H1 (cell line): ENCODE results near the gene SSBP3. TPM values are rescaled to one million over a fixed set of nuclear protein-coding genes. Genes with fewer than 3 reads are reported as not detected.

Experiments used
- CTCF ChIA-PET: fragments of 300-600 bp; sonication (Branson Sonifier 250); formaldehyde crosslinking; loops from one replicate; lab custom pipeline; 2021; ENCODE audit not compliant: partially characterized antibody; lab: Charles Lee
- POLR2A ChIA-PET: fragments of 300-600 bp; sonication (Branson Sonifier 250); formaldehyde crosslinking; loops from one replicate; lab custom pipeline; 2021; ENCODE audit warnings: inconsistent platforms; ENCODE audit not compliant: partially characterized antibody; lab: Charles Lee
- DNase-seq, 2 experiments: peaks; one replicate each; pipeline versions ENCODE4 v3.0.0 to v3.0.0-alpha.2; 2010 to 2022; ENCODE audit warnings: low spot score in 2 of 2, low read depth in 1 of 2, mixed read lengths in 1 of 2
- FAIRE-seq: peaks from 2 replicates; lab custom pipeline; 2011; peaks lifted over from hg19 to GRCh38; lab: Jason Lieb, UNC
- H2AFZ ChIP-seq: 2 replicates; pipeline ENCODE4 v1.8.1; 2012; ENCODE audit warnings: low read length, inconsistent platforms
- H2AK5ac ChIP-seq: 2 replicates; pipeline ENCODE4 v1.6.1; 2013; ENCODE audit warnings: low read depth, low read length
- H2BK120ac ChIP-seq: replicated peaks from 2 replicates; pipeline ENCODE3; 2013; ENCODE audit warnings: low read depth, low read length, inconsistent platforms
- H2BK12ac ChIP-seq: 2 replicates; pipeline ENCODE4 v1.6.1; 2013; ENCODE audit warnings: low read depth, low read length
- H2BK15ac ChIP-seq: 2 replicates; pipeline ENCODE4 v1.6.1; 2013; ENCODE audit warnings: low read length
- H2BK20ac ChIP-seq: 2 replicates; pipeline ENCODE4 v1.6.1; 2013; ENCODE audit warnings: low read length
- H2BK5ac ChIP-seq: 2 replicates; pipeline ENCODE4 v1.6.1; 2013; ENCODE audit warnings: low read depth, low read length
- H3K14ac ChIP-seq: 2 replicates; pipeline ENCODE4 v1.6.1; 2013; ENCODE audit warnings: inconsistent platforms; ENCODE audit not compliant: insufficient read length
- H3K18ac ChIP-seq: 2 replicates; pipeline ENCODE4 v1.6.1; 2013; ENCODE audit warnings: low read length; ENCODE audit errors: extremely low read depth
- H3K23ac ChIP-seq: 2 replicates; pipeline ENCODE4 v1.6.1; 2013; ENCODE audit warnings: inconsistent platforms; ENCODE audit not compliant: insufficient read length
- H3K23me2 ChIP-seq: 2 replicates; pipeline ENCODE4 v1.6.1; 2013; ENCODE audit warnings: low read depth, low read length
- H3K27ac ChIP-seq: 2 replicates; pipeline ENCODE4 v1.6.1; 2011; ENCODE audit warnings: low read depth, low read length, inconsistent platforms
- H3K27me3 ChIP-seq, 4 experiments: replicated peaks in 1 of 4; 1 replicate in 1 of 4; 2 replicates in 3 of 4; pipeline versions ENCODE4 v1.6.1 to v1.8.1; 2011 to 2013; ENCODE audit warnings: low read length in 3 of 4, mild to moderate bottlenecking in 3 of 4, inconsistent platforms in 2 of 4, mixed read lengths in 2 of 4, moderate library complexity in 1 of 4; ENCODE audit not compliant: control insufficient read depth in 3 of 4, insufficient read depth in 3 of 4; ENCODE audit errors: extremely low read depth in 1 of 4
- H3K36me3 ChIP-seq, 4 experiments: 2 replicates each; pipeline versions ENCODE4 v1.6.1 to v1.8.1; 2011 to 2013; ENCODE audit warnings: mild to moderate bottlenecking in 4 of 4, low read length in 3 of 4, moderate library complexity in 2 of 4, control low read depth in 1 of 4, inconsistent platforms in 1 of 4; ENCODE audit not compliant: insufficient read depth in 4 of 4, control insufficient read depth in 2 of 4
- H3K4ac ChIP-seq: replicated peaks from 2 replicates; pipeline ENCODE3; 2013; ENCODE audit warnings: low read length, low read depth, mixed read lengths, inconsistent platforms; ENCODE audit not compliant: insufficient read length
- H3K4me1 ChIP-seq, 4 experiments: replicated peaks in 1 of 4; 1 replicate in 1 of 4; 2 replicates in 3 of 4; pipeline versions ENCODE4 v1.6.1 to v1.8.1; 2011 to 2013; ENCODE audit warnings: low read length in 3 of 4, inconsistent platforms in 2 of 4, mixed read lengths in 1 of 4; ENCODE audit not compliant: insufficient read depth in 4 of 4, control insufficient read depth in 3 of 4
- H3K4me2 ChIP-seq, 2 experiments: 2 replicates each; pipeline versions ENCODE4 v1.6.1 to v1.8.1; 2011 to 2013; ENCODE audit warnings: low read depth in 2 of 2, low read length in 2 of 2, control low read depth in 1 of 2, inconsistent platforms in 1 of 2, mild to moderate bottlenecking in 1 of 2; ENCODE audit not compliant: insufficient read depth in 1 of 2
- H3K4me3 ChIP-seq, 4 experiments: fragments of 200-600, 300-600 bp in 1 of 4; sonication (generic), shearing (Covaris generic), sonication (Bioruptor Twin) in 1 of 4; 2 replicates each; pipeline versions ENCODE4 v1.5.1 to v1.8.1; 2011 to 2016; ENCODE audit warnings: low read length in 4 of 4, low read depth in 3 of 4, control low read depth in 2 of 4, inconsistent platforms in 2 of 4, mild to moderate bottlenecking in 2 of 4, mixed read lengths in 1 of 4, moderate library complexity in 1 of 4; ENCODE audit not compliant: insufficient read depth in 2 of 4; ENCODE audit errors: extremely low read depth in 1 of 4
- H3K56ac ChIP-seq: replicated peaks from 2 replicates; pipeline ENCODE3; 2013; ENCODE audit warnings: low read depth, mild to moderate bottlenecking, mixed read lengths, low read length, inconsistent platforms; ENCODE audit not compliant: insufficient read length
- H3K79me1 ChIP-seq: 2 replicates; pipeline ENCODE4 v1.6.1; 2013; ENCODE audit warnings: low read depth, low read length, control low read depth
- H3K79me2 ChIP-seq, 2 experiments: 2 replicates each; pipeline versions ENCODE4 v1.6.1 to v1.8.1; 2012 to 2013; ENCODE audit warnings: low read length in 2 of 2, mild to moderate bottlenecking in 2 of 2, inconsistent platforms in 1 of 2; ENCODE audit not compliant: insufficient read depth in 2 of 2, control insufficient read depth in 1 of 2
- H3K9ac ChIP-seq, 4 experiments: replicated peaks in 1 of 4; 1 replicate in 1 of 4; 2 replicates in 3 of 4; pipeline versions ENCODE4 v1.6.1 to v1.8.1; 2011 to 2013; ENCODE audit warnings: low read depth in 3 of 4, low read length in 3 of 4, control low read depth in 2 of 4, mild to moderate bottlenecking in 2 of 4, moderate library complexity in 2 of 4, inconsistent platforms in 1 of 4; ENCODE audit errors: extremely low read depth in 1 of 4
- H3K9me3 ChIP-seq, 2 experiments: 2 replicates each; pipeline versions ENCODE4 v1.6.1 to v1.8.1; 2012 to 2013; ENCODE audit warnings: mild to moderate bottlenecking in 2 of 2, moderate library complexity in 2 of 2, control low read depth in 1 of 2, inconsistent platforms in 1 of 2, low read depth in 1 of 2, low read length in 1 of 2, mixed read lengths in 1 of 2; ENCODE audit not compliant: insufficient read depth in 2 of 2
- H4K20me1 ChIP-seq, 2 experiments: replicated peaks in 1 of 2; 2 replicates each; pipeline versions ENCODE3 to v1.8.1; 2011 to 2013; ENCODE audit warnings: inconsistent platforms in 2 of 2, low read length in 2 of 2, mild to moderate bottlenecking in 1 of 2; ENCODE audit not compliant: insufficient read depth in 2 of 2, control insufficient read depth in 1 of 2
- H4K5ac ChIP-seq: 2 replicates; pipeline ENCODE4 v1.6.1; 2013; ENCODE audit warnings: low read length, low read depth, mixed read lengths, inconsistent platforms; ENCODE audit not compliant: insufficient read length
- H4K8ac ChIP-seq: 2 replicates; pipeline ENCODE4 v1.8.0; 2013; ENCODE audit warnings: mild to moderate bottlenecking, moderate library complexity, low read length, inconsistent platforms; ENCODE audit not compliant: insufficient read depth; ENCODE audit errors: extremely low read depth
- H4K91ac ChIP-seq: replicated peaks from 2 replicates; pipeline ENCODE3; 2013; ENCODE audit warnings: low read length, mixed read lengths, inconsistent platforms; ENCODE audit not compliant: insufficient read length
- BACH1 ChIP-seq: IDR thresholded peaks from 2 replicates; pipeline ENCODE4 v1.6.1; 2012; ENCODE audit warnings: low read length, improper control_type of control experiment
- GABPA ChIP-seq: IDR thresholded peaks from 2 replicates; pipeline ENCODE4 v1.6.1; 2011; ENCODE audit warnings: mild to moderate bottlenecking, low read length, moderate library complexity, borderline replicate concordance; ENCODE audit not compliant: insufficient read depth
- GTF2F1 ChIP-seq: IDR thresholded peaks from 2 replicates; pipeline ENCODE4 v1.6.1; 2012; ENCODE audit warnings: low read depth, low read length, improper control_type of control experiment, borderline replicate concordance
- HDAC2 ChIP-seq, 2 experiments: fragments of 300-600 bp in 1 of 2; sonication (generic) in 1 of 2; IDR thresholded peaks; 2 replicates each; pipeline ENCODE4 v1.6.1; 2011 to 2012; ENCODE audit warnings: low read depth in 2 of 2, low read length in 2 of 2, mild to moderate bottlenecking in 2 of 2, moderate library complexity in 2 of 2, borderline replicate concordance in 1 of 2, inconsistent platforms in 1 of 2
- KDM5A ChIP-seq: fragments of 200-600 bp; IDR thresholded peaks from 2 replicates; pipeline ENCODE4 v1.7.1; 2012; ENCODE audit warnings: mild to moderate bottlenecking, low read length, inconsistent platforms, mixed read lengths
- SAP30 ChIP-seq: fragments of 300-600 bp; sonication (generic); IDR thresholded peaks from 2 replicates; pipeline ENCODE4 v1.7.1; 2012; ENCODE audit warnings: low read length, moderate library complexity, mild to moderate bottlenecking, inconsistent platforms; ENCODE audit not compliant: insufficient read depth, insufficient replicate concordance
- WGBS, 2 experiments: shearing (Covaris generic) in 1 of 2; methylation state at CpG; one replicate each; pipeline versions ENCODE4 v1.1.6 to v1.1.7; 2013 to 2015; ENCODE audit warnings: low lambda C conversion rate in 2 of 2, mixed read lengths in 2 of 2, inconsistent platforms in 1 of 2, low coverage in 1 of 2, missing lambda C conversion rate in 1 of 2; ENCODE audit not compliant: insufficient replicate concordance in 2 of 2, insufficient coverage in 1 of 2, insufficient read length in 1 of 2; ENCODE audit errors: extremely low coverage in 1 of 2, missing lambda C conversion rate in 1 of 2; 5-methylcytosine and 5-hydroxymethylcytosine counted together
- polyA plus RNA-seq, 7 experiments: library from polyadenylated mRNA; depleted of rRNA in 3 of 7; stranded (reverse) in 5 of 7; unstranded in 2 of 7; fragments of >200 nt in 5 of 7; fragments of 200-250 nt in 2 of 7; gene quantifications; 1 replicate in 5 of 7; 2 replicates in 1 of 7; 4 replicates in 1 of 7; pipeline versions ENCODE4 v1.2.1 to v1.2.3, GENCODE V29; 2011 to 2013; ENCODE audit warnings: missing spikeins in 2 of 7, mixed read lengths in 2 of 7
- total RNA-seq: library from RNA; stranded (reverse); fragmentation: NEBNext Ultra II Directional; extraction: Animal tissue kit (Norgen Biotek cat#: 25700); gene quantifications from 2 replicates; pipeline ENCODE4 v1.2.1, GENCODE V29; 2021

SSBP3 gene
- total and polyA plus RNA-seq, 2 of the 8 experiments (the other 6 are each of a cell fraction or from before 2014, with no cell fraction given): 99.7 to 133 TPM

DNA sequence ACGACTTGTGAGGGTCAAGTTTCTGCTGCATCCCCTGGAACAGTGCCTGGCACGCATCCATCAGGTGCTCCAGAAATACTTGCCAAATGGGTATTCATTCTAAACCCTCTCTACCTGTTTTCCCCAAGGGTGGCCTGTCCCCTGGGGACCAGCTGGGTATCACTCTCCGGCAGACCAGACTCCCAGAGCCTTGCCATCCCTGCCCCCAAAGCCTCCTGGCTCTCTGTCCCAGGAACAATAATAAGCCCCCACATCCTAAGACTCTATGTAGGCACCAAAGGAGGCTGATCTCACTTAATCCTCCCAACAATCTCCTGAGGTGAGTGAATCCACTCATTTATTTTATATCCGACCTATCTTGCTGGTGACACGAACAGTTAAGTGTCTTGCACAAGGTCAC is 109.5 kb downstream of the SSBP3 start:
- H3K9ac ChIP-seq: no peak overlapping the region
- FAIRE-seq (no peak), DNase-seq (no peak)
- no peak overlapping the region for H4K91ac ChIP-seq
- H3K79me1 ChIP-seq: peaks cover 54% of the 10 kb centered on the region
- H4K8ac ChIP-seq: no peak overlapping the region; the same call in 1 of the 2 replicates
- ChIA-PET POLR2A (interaction anchor here (4.8 kb wide), 1 partner anchor 13 kb away, joined by 24 read pairs; no protein-coding TSS in a partner anchor), CTCF (interaction anchor here (7.6 kb wide), 1 partner anchor 15 kb away, joined by 63 read pairs; no protein-coding TSS in a partner anchor)
- no peak overlapping the region for H2BK20ac ChIP-seq
- H2AFZ ChIP-seq: no peak overlapping the region
- no peak overlapping the region for H2BK12ac ChIP-seq
- H2BK120ac ChIP-seq: no peak overlapping the region
- no peak overlapping the region for H2BK5ac ChIP-seq
- no peak overlapping the region for H4K5ac ChIP-seq
- no peaks in the 10 kb centered on the region for H3K27me3 ChIP-seq
- H3K23ac ChIP-seq: no peak overlapping the region
- H3K4me3 ChIP-seq: no peak overlapping the region
- H3K14ac ChIP-seq: no peak overlapping the region
- no peak overlapping the region for H3K27ac ChIP-seq
- no peaks in the 10 kb centered on the region for H3K9me3 ChIP-seq
- peaks cover 6 to 31% (median 23%) of the 10 kb centered on the region in 4 experiments for H3K4me1 ChIP-seq
- TF ChIP-seq GABPA (no peak), BACH1 (no peak), SAP30 (no peak), HDAC2 (IDR thresholded peaks at IDR 0.05; ENCODE audit: borderline replicate concordance in 1 of 2, low read depth in 2 of 2, low read length in 2 of 2) (no peak), GTF2F1 (no peak), KDM5A (no peak)
- H2AK5ac ChIP-seq: no peak overlapping the region
- H4K20me1 ChIP-seq: peaks cover 18 to 40% of the 10 kb centered on the region in 2 experiments
- no peak overlapping the region for H3K4me2 ChIP-seq
- H3K23me2 ChIP-seq: no peaks in the 10 kb centered on the region
- no peak overlapping the region for H3K56ac ChIP-seq
- no peak overlapping the region for H3K4ac ChIP-seq
- WGBS, 2 experiments: 87% methylated on average over 5 of the region's 5 CpGs; no CpG with 5 or more reads in 1 of the 2 experiments
- peaks cover 4 to 96% of the 10 kb centered on the region in 2 experiments; a peak in 3 of 4 replicates for H3K79me2 ChIP-seq
- no peaks in the 10 kb centered on the region for H3K36me3 ChIP-seq
- no peak overlapping the region for H2BK15ac ChIP-seq
- H3K18ac ChIP-seq: no peak overlapping the region
